Hepatocyte (in vitro differentiated cells): ENCODE results near the gene CD164L2. TPM values are rescaled to one million over a fixed set of nuclear protein-coding genes. Genes with fewer than 3 reads are reported as not detected.

Experiments
- DNase-seq: peaks from one replicate; pipeline ENCODE4 v3.0.0-alpha.2; 2016; ENCODE audit warnings: low spot score
- H2AFZ ChIP-seq: fragments of 200-600 bp; sonication (generic); 2 replicates; pipeline ENCODE4 v1.6.0; 2016; ENCODE audit warnings: antibody characterized with exemption, mild to moderate bottlenecking
- H3K27ac ChIP-seq: fragments of 200-600 bp; sonication (generic); 2 replicates; pipeline ENCODE4 v1.5.1; 2016; ENCODE audit warnings: mild to moderate bottlenecking
- H3K27me3 ChIP-seq: fragments of 200-600 bp; sonication (generic); 2 replicates; pipeline ENCODE4 v1.6.1; 2016
- H3K36me3 ChIP-seq: fragments of 200-600 bp; sonication (generic); replicated peaks from 2 replicates; pipeline ENCODE4 v1.5.1; 2016; ENCODE audit warnings: low read depth; ENCODE audit not compliant: insufficient read depth
- H3K4me1 ChIP-seq: fragments of 200-600 bp; sonication (generic); 2 replicates; pipeline ENCODE4 v1.5.1; 2016; ENCODE audit warnings: mild to moderate bottlenecking, moderate library complexity; ENCODE audit not compliant: insufficient read depth
- H3K4me2 ChIP-seq: fragments of 200-600 bp; sonication (generic); 2 replicates; pipeline ENCODE4 v1.6.0; 2016
- H3K4me3 ChIP-seq: fragments of 200-600 bp; sonication (generic); 2 replicates; pipeline ENCODE4 v1.5.1; 2016; ENCODE audit warnings: mild to moderate bottlenecking
- H3K79me2 ChIP-seq: fragments of 200-600 bp; sonication (generic); 2 replicates; pipeline ENCODE4 v1.6.0; 2017; ENCODE audit warnings: mild to moderate bottlenecking
- H3K9me2 ChIP-seq: fragments of 200-600 bp; sonication (generic); replicated peaks from 2 replicates; pipeline ENCODE4 v1.6.0; 2017; ENCODE audit warnings: mild to moderate bottlenecking; ENCODE audit not compliant: insufficient read depth
- H3K9me3 ChIP-seq: fragments of 200-600 bp; sonication (generic); 2 replicates; pipeline ENCODE4 v1.5.1; 2016; ENCODE audit warnings: low read depth, mild to moderate bottlenecking
- H4K20me1 ChIP-seq: fragments of 200-600 bp; sonication (generic); 2 replicates; pipeline ENCODE4 v1.6.0; 2016; ENCODE audit warnings: mild to moderate bottlenecking; ENCODE audit not compliant: insufficient read depth, poor library complexity, severe bottlenecking
- CTCF ChIP-seq: fragments of 200-600 bp; sonication (generic); IDR thresholded peaks from 2 replicates; pipeline ENCODE4 v1.5.1; 2016; ENCODE audit warnings: antibody characterized with exemption, mild to moderate bottlenecking; ENCODE audit not compliant: poor library complexity
- EZH2 ChIP-seq: fragments of 200-600 bp; sonication (generic); IDR thresholded peaks from 2 replicates; pipeline ENCODE4 v1.6.1; 2016; ENCODE audit warnings: antibody characterized with exemption, mild to moderate bottlenecking, borderline replicate concordance
- EZH2phosphoT487 ChIP-seq: fragments of 200-600 bp; sonication (generic); IDR thresholded peaks from one replicate; pipeline ENCODE4 v1.6.1; 2018; ENCODE audit warnings: antibody characterized with exemption, mild to moderate bottlenecking, low read depth, moderate library complexity; ENCODE audit not compliant: unreplicated experiment, severe bottlenecking
- WGBS: methylation state at CpG from one replicate; pipeline ENCODE4 v1.1.6; 2016; ENCODE audit warnings: low lambda C conversion rate; ENCODE audit errors: missing lambda C conversion rate; 5-methylcytosine and 5-hydroxymethylcytosine counted together
- polyA plus RNA-seq: library from polyadenylated mRNA; unstranded; fragments of >200 nt; fragmentation: Nextera tagmentation; extraction: Ambion mirVana; gene quantifications from 2 replicates; pipeline ENCODE4 v1.2.1, GENCODE V29; 2016
- total RNA-seq: library from RNA; depleted of rRNA; stranded (reverse); fragments of >200 nt; gene quantifications from 2 replicates; pipeline ENCODE4 v1.2.3, GENCODE V29; 2014

CD164L2 gene
- total and polyA plus RNA-seq, 2 experiments from 2014 or later: 0.19 TPM; not detected in 1

- DNase-seq: no peak
- Histone ChIP-seq H3K79me2 (no peaks in the 10 kb centered on the region), H3K9me2 (no peaks in the 10 kb centered on the region), H3K4me3 (peak overlapping the region; percentile 60), H3K36me3 (no peaks in the 10 kb centered on the region), H3K27me3 (no peaks in the 10 kb centered on the region), H3K4me1 (peaks cover 7% of the 10 kb centered on the region), H3K9me3 (no peaks in the 10 kb centered on the region), H4K20me1 (no peaks in the 10 kb centered on the region), H3K27ac (peak overlapping the region; percentile 90), H2AFZ (peak overlapping the region; percentile 98), H3K4me2 (peak overlapping the region; percentile 98)
- WGBS: 36% methylated on average over 8 of the region's 8 CpGs
- no peak for TF ChIP-seq EZH2
- TF ChIP-seq EZH2phosphoT487: no peak
- no peak for TF ChIP-seq CTCF
These were observed 15.9 kb downstream of the CD164L2 start for GRCh38 chr1:27367160-27367650.

- peak; percentile 47 for TF ChIP-seq CTCF
- TF ChIP-seq EZH2phosphoT487: no peak
- peak; percentile 92 for DNase-seq
- H3K9me3 ChIP-seq: no peaks in the 10 kb centered on the region
- no peaks in the 10 kb centered on the region for H4K20me1 ChIP-seq
- H3K9me2 ChIP-seq: no peaks in the 10 kb centered on the region
- H2AFZ ChIP-seq: peak within 1 kb of the TSS; percentile 98
- no peaks in the 10 kb centered on the region for H3K36me3 ChIP-seq
- H3K79me2 ChIP-seq: no peaks in the 10 kb centered on the region
- H3K4me2 ChIP-seq: peak within 1 kb of the TSS; percentile 98
- peak within 1 kb of the TSS; percentile 60 for H3K4me3 ChIP-seq
- no peaks in the 10 kb centered on the region for H3K27me3 ChIP-seq
- peak within 1 kb of the TSS; percentile 90 for H3K27ac ChIP-seq
- WGBS: 1% methylated on average over 55 of the region's 67 CpGs
- H3K4me1 ChIP-seq: peaks cover 7% of the 10 kb centered on the region
These were observed 16.5 kb downstream of the CD164L2 start, which contains the start of gene MAP3K6 for GRCh38 chr1:27366411-27367159. TSS of gene MAP3K6 (minus strand) at chr1:27366961. CDS start at chr1:27366597, 364 bp downstream.

GRCh38 chr1:27366113-27366410 lies 17.1 kb downstream of the CD164L2 start:
- H3K36me3 ChIP-seq: no peaks in the 10 kb centered on the region
- peak overlapping the region; percentile 98 for H3K4me2 ChIP-seq
- H3K9me2 ChIP-seq: no peaks in the 10 kb centered on the region
- H3K79me2 ChIP-seq: no peaks in the 10 kb centered on the region
- 1% methylated on average over 21 of the region's 30 CpGs for WGBS
- no peaks in the 10 kb centered on the region for H3K27me3 ChIP-seq
- peak; percentile 87 for DNase-seq
- peaks cover 7% of the 10 kb centered on the region for H3K4me1 ChIP-seq
- H2AFZ ChIP-seq: peak overlapping the region; percentile 64
- TF ChIP-seq EZH2 (no peak), CTCF (no peak), EZH2phosphoT487 (no peak)
- peak overlapping the region; percentile 47 for H3K4me3 ChIP-seq
- H3K9me3 ChIP-seq: no peaks in the 10 kb centered on the region
- H3K27ac ChIP-seq: peak overlapping the region; percentile 90
- no peaks in the 10 kb centered on the region for H4K20me1 ChIP-seq
